ENCODE data around the gene C1QL2.

The C1QL2 gene

DNA sequence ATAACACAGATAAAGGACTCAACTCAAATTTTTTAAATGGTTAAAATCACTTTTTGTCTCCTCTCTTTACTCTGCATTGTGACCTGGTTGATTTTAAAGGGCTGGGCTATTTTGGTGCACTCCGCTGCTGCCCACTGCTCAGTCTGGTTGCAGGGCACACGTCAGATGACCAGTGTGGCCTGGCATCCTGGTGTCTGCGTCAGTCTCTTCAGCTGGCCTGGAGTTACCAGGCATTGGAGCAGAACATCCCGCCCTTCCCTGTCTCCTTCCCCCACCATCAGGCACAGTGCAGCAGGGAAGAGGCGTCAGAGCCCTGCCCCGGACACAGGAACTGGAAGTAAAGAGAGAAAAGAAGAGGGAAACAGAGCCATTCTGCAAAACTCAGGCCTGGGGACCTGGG lies 8.9 kb downstream of the C1QL2 start:
- H3K27me3 ChIP-seq (replicated peaks): peaks cover 10% of the 10 kb centered on the region
- in situ Hi-C loops (cut with HindIII; ENCODE audit: low pct_ligation_motif_present, low sequenced_read_pairs): no loop called here

DNA sequence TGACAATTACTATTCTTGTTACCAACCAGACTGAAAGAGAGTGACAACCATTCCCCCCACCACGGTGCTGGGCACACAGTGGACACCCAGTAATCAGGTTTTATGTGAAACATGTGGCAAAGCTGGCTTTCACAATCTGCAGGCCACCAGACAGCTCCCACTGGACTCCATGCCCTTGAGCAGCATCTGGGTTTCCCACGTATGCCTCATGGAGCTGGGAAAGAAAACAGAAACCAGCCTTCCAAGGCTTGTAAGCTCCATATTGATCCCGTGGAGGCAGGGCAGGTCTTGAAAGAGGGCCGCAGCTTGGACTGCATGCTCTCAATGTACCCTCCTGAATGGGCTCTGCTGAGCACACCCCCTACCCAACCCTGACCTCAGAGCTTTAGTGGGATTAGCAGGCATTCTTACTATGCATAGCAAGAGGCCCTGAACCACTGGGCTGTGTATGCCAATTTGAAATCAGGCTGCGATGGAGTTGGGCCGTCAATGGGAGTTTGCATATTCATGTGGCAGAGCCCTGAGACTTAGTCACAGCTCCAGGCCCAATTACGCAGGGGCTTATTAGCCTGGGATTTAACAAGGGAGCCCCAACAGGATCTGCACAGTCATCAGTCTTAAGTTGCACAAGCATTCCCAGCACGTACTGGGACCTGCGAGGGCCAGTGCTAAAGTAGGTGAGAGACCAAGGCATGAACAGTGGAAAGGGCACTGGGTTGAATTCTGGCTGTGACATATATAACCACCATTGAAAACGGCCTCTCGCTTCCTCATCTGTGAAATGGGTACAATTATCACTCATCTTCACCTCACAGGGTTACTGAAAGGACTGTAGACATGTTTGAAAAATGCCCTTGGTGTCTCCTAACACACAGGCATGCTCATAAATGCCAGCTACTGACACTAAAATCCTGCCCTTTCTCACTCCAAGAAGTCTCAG lies 10.5 kb downstream of the C1QL2 start:
- TF ChIP-seq, protein P1, sequence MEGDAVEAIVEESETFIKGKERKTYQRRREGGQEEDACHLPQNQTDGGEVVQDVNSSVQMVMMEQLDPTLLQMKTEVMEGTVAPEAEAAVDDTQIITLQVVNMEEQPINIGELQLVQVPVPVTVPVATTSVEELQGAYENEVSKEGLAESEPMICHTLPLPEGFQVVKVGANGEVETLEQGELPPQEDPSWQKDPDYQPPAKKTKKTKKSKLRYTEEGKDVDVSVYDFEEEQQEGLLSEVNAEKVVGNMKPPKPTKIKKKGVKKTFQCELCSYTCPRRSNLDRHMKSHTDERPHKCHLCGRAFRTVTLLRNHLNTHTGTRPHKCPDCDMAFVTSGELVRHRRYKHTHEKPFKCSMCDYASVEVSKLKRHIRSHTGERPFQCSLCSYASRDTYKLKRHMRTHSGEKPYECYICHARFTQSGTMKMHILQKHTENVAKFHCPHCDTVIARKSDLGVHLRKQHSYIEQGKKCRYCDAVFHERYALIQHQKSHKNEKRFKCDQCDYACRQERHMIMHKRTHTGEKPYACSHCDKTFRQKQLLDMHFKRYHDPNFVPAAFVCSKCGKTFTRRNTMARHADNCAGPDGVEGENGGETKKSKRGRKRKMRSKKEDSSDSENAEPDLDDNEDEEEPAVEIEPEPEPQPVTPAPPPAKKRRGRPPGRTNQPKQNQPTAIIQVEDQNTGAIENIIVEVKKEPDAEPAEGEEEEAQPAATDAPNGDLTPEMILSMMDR (IDR thresholded peaks at IDR 0.05; ENCODE audit: low read depth, low read length, missing control alignments): no peak
- Histone ChIP-seq H3K4me3 (ENCODE audit: low read depth, low read length) (no peak overlapping the region), H3K36me3 (replicated peaks) (no peaks in the 10 kb centered on the region), H3K27ac (no peak overlapping the region), H3K27me3 (replicated peaks) (peaks cover 3% of the 10 kb centered on the region)
- no peak for DNase-seq
- in situ Hi-C loops (cut with HindIII; ENCODE audit: low pct_ligation_motif_present, low sequenced_read_pairs): no loop called here

More for the DNA sequence above, 8.9 kb downstream of the C1QL2 start:
- no peak for DNase-seq
- Histone ChIP-seq H3K36me3 (replicated peaks) (no peaks in the 10 kb centered on the region), H3K4me3 (ENCODE audit: low read depth, low read length) (no peak overlapping the region), H3K27ac (no peak overlapping the region)
- TF ChIP-seq, protein P1 (IDR thresholded peaks at IDR 0.05; ENCODE audit: low read depth, low read length, missing control alignments): no peak

DNA sequence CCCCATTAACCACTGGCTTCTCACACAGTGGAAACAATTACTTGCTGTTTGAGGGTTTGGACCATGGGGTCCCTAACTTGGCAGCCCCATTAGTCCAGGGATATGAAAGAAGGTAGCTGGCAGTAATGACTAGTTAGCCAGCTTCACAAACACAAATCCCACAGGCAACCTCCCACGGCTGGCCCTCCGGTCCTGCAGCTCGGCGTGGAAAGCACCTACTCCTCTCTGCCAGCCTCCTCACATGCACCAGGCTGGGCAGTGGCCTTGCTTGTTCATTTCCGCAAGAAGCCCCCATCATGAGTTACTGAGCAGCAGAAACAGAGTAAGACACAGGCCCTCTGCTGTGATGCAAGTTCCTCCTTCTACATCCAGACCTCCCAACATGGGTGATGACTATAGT lies 13.7 kb downstream of the C1QL2 start:
- TF ChIP-seq, protein P1 (IDR thresholded peaks at IDR 0.05; ENCODE audit: low read depth, low read length, missing control alignments): no peak

DNA sequence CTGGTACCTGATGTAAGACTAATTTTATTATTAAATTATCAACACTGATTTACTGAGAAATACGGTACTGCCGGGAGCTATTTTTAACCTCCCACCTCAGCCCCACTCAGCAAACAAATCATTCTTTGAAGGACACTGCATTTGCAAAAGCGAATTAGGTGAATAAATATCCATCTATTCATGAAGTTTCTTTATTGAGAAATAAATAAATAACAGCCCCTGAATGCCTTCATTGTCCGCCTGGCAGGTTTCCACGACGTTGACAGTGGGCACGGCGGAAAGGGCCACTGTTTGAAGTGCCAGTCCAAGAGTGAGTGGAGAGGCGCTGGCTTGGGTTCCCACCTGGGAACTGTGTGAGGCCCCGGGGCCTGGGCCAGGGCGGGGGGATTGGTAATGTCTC lies 15.7 kb downstream of the C1QL2 start:
- DNase-seq: no peak
- no peaks in the 10 kb centered on the region for H3K36me3 ChIP-seq (replicated peaks)
- in situ Hi-C loops (cut with HindIII; ENCODE audit: low pct_ligation_motif_present, low sequenced_read_pairs): no loop called here
- TF ChIP-seq, protein P1 (IDR thresholded peaks at IDR 0.05; ENCODE audit: low read depth, low read length, missing control alignments): no peak
- no peak overlapping the region for H3K4me3 ChIP-seq (ENCODE audit: low read depth, low read length)
- no peak overlapping the region for H3K27ac ChIP-seq
- H3K27me3 ChIP-seq (replicated peaks): no peaks in the 10 kb centered on the region

More for the DNA sequence above, 13.7 kb downstream of the C1QL2 start:
- no peak overlapping the region for H3K27ac ChIP-seq
- no peaks in the 10 kb centered on the region for H3K36me3 ChIP-seq (replicated peaks)
- in situ Hi-C loops (cut with HindIII; ENCODE audit: low pct_ligation_motif_present, low sequenced_read_pairs): no loop called here
- H3K27me3 ChIP-seq (replicated peaks): no peaks in the 10 kb centered on the region
- H3K4me3 ChIP-seq (ENCODE audit: low read depth, low read length): no peak overlapping the region
- DNase-seq: no peak

DNA sequence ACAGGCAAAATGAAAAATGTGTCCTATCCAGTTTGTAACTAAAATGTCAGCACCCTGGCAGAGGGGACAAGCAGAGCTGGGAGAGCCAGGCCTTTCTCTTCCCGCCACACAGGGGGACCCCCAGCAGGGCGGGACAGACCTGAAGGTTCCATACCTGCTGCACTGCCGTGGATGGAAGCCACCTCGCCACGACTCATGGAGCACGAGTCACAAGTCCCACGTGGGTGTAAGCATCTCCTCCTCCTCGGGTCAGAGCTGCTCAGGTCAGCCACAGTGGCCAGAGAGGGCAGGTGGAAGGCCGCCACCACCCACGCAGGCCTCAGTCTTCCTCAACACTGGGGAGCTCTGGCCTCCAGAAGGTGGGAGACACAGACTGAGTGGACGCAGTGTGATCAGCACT lies 21.0 kb downstream of the C1QL2 start:
- TF ChIP-seq, protein P1 (IDR thresholded peaks at IDR 0.05; ENCODE audit: low read depth, low read length, missing control alignments): no peak
- Histone ChIP-seq H3K4me3 (ENCODE audit: low read depth, low read length) (no peak overlapping the region), H3K27ac (no peak overlapping the region), H3K36me3 (replicated peaks) (no peaks in the 10 kb centered on the region), H3K27me3 (replicated peaks) (no peaks in the 10 kb centered on the region)
- in situ Hi-C loops (cut with HindIII; ENCODE audit: low pct_ligation_motif_present, low sequenced_read_pairs): no loop called here
- no peak for DNase-seq
